Hematopoietic multipotent progenitor cell (in vitro differentiated cells): Measurements from ENCODE around the gene ATG4D. TPM values are rescaled to one million over a fixed set of nuclear protein-coding genes. Genes with fewer than 3 reads are reported as not detected.

Experiments used
- DNase-seq, 3 donors: peaks; one replicate each; pipeline ENCODE4 v3.0.0-alpha.2; 2011 to 2015; ENCODE audit warnings: low read depth in 2 of 3, low spot score in 2 of 3
- total RNA-seq: library from RNA; depleted of rRNA; stranded (reverse); fragments of >200 nt; gene quantifications from one replicate; pipeline ENCODE4 v1.2.3, GENCODE V29; 2012

Gene ATG4D
- 33.7 TPM for total RNA-seq

- DNase-seq: peak; percentile 74 to 92 (median 90)
Observed at GRCh38 chr19:10543420-10544241, at the start of gene ATG4D. TSS of gene ATG4D (plus strand) at chr19:10543904. CDS start at chr19:10544091, 187 bp downstream.

GRCh38 chr19:10497371-10497770 is 46.3 kb upstream of the ATG4D start:
- DNase-seq: no peak

GRCh38 chr19:10499550-10500246 is 44.0 kb upstream of the ATG4D start:
- no peak for DNase-seq

- DNase-seq: no peak
Observed at GRCh38 chr19:10500247-10500592, 43.5 kb upstream of the ATG4D start.

- DNase-seq: peak in 1 of 3 donors; percentile 49
Observed at GRCh38 chr19:10501971-10502523, 41.7 kb upstream of the ATG4D start.

GRCh38 chr19:10502524-10503001 is 41.1 kb upstream of the ATG4D start:
- peak; percentile 65 to 96 (median 95) for DNase-seq

GRCh38 chr19:10503002-10503789 is 40.5 kb upstream of the ATG4D start, which contains the start of gene KEAP1:
TSS of gene KEAP1 (minus strand) at chr19:10503356. CDS start at chr19:10500033, 3,323 bp downstream.
- peak in 2 of 3 donors; percentile 49 to 54 for DNase-seq

GRCh38 chr19:10505583-10506229 is 38.0 kb upstream of the ATG4D start:
- DNase-seq: peak; percentile 63 to 87 (median 80)

- no peak for DNase-seq
Observed at GRCh38 chr19:10508036-10508435, 35.7 kb upstream of the ATG4D start.

- DNase-seq: no peak
Observed at GRCh38 chr19:10508707-10509106, 35.0 kb upstream of the ATG4D start.

GRCh38 chr19:10510301-10510802 is 33.4 kb upstream of the ATG4D start:
- peak in 2 of 3 donors; percentile 43 to 64 for DNase-seq

- no peak for DNase-seq
Observed at GRCh38 chr19:10513223-10513622, 30.5 kb upstream of the ATG4D start.

GRCh38 chr19:10514211-10515145 is 29.2 kb upstream of the ATG4D start:
- DNase-seq: peak in 2 of 3 donors; percentile 53 to 65

- DNase-seq: no peak
Observed at GRCh38 chr19:10516064-10516385, 27.7 kb upstream of the ATG4D start.

GRCh38 chr19:10516671-10517286 is 26.9 kb upstream of the ATG4D start:
- no peak for DNase-seq

- DNase-seq: no peak
Observed at GRCh38 chr19:10517361-10517759, 26.3 kb upstream of the ATG4D start, which contains the start of gene S1PR5. TSS of gene S1PR5 (minus strand) at chr19:10517447. CDS start at chr19:10515011, 2,436 bp downstream.

GRCh38 chr19:10517760-10518443 is 25.8 kb upstream of the ATG4D start:
- DNase-seq: peak in 1 of 3 donors; percentile 28
